PFSK-1 (cell line): Measurements from ENCODE around the gene C8G.

Source experiments
- POLR2AphosphoS5 ChIP-seq: IDR thresholded peaks from 2 replicates; pipeline ENCODE4 v1.6.1; 2012; ENCODE audit warnings: low read depth, mild to moderate bottlenecking, control low read depth, low read length, moderate library complexity
- SIN3A ChIP-seq: IDR thresholded peaks from 2 replicates; pipeline ENCODE4 v1.6.1; 2012; ENCODE audit warnings: mild to moderate bottlenecking, low read length, moderate library complexity, borderline replicate concordance; ENCODE audit not compliant: insufficient read depth
- TF ChIP-seq, protein P1 (sequence below), 2 experiments: IDR thresholded peaks; 2 replicates each; pipeline versions ENCODE4 v1.6.1 to v1.8.0; 2011 to 2012; ENCODE audit warnings: low read depth in 2 of 2, low read length in 2 of 2, control low read depth in 1 of 2, inconsistent platforms in 1 of 2, mild to moderate bottlenecking in 1 of 2, moderate library complexity in 1 of 2; ENCODE audit not compliant: insufficient read depth in 1 of 2

DNA sequence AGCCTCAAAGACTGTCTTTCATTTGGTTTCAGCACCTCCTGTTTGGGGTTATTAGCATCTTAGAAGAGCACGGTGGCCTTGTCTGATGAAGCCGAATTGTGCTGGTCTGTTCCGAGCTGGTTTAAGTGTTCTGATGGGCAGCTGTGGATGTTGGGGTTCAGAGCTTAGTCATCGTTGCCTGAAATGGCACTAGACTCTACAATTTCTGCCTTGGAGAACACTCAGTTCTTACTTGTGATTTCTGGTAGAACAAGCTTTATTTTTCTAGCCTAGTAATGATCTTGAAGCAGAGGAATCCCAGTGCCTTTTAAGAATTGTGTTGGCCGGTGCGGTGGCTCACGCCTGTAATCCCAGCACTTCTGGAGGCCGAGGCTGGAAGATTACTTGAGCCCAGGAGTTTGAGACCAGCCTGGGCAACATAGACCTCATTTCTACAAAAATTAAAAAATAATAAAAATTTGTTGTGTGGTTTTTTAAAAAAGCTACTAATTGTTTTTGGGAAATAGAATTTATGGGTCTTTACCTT is 8.3 kb upstream of the C8G start:
- TF ChIP-seq SIN3A (no peak), POLR2AphosphoS5 (no peak)
- TF ChIP-seq, protein P1, sequence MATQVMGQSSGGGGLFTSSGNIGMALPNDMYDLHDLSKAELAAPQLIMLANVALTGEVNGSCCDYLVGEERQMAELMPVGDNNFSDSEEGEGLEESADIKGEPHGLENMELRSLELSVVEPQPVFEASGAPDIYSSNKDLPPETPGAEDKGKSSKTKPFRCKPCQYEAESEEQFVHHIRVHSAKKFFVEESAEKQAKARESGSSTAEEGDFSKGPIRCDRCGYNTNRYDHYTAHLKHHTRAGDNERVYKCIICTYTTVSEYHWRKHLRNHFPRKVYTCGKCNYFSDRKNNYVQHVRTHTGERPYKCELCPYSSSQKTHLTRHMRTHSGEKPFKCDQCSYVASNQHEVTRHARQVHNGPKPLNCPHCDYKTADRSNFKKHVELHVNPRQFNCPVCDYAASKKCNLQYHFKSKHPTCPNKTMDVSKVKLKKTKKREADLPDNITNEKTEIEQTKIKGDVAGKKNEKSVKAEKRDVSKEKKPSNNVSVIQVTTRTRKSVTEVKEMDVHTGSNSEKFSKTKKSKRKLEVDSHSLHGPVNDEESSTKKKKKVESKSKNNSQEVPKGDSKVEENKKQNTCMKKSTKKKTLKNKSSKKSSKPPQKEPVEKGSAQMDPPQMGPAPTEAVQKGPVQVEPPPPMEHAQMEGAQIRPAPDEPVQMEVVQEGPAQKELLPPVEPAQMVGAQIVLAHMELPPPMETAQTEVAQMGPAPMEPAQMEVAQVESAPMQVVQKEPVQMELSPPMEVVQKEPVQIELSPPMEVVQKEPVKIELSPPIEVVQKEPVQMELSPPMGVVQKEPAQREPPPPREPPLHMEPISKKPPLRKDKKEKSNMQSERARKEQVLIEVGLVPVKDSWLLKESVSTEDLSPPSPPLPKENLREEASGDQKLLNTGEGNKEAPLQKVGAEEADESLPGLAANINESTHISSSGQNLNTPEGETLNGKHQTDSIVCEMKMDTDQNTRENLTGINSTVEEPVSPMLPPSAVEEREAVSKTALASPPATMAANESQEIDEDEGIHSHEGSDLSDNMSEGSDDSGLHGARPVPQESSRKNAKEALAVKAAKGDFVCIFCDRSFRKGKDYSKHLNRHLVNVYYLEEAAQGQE (IDR thresholded peaks at IDR 0.05; ENCODE audit: insufficient read depth in 1 of 2, low read depth in 2 of 2, low read length in 2 of 2): no peak
